Liver (tissue), 9 donors: ENCODE results near the gene FAM53B. TPM values are rescaled to one million over a fixed set of nuclear protein-coding genes. Genes with fewer than 3 reads are reported as not detected.

Experiments used
- DNase-seq: peaks from one replicate; pipeline ENCODE4 v3.0.0-alpha.2; 2017; ENCODE audit warnings: low spot score
- H3K27ac ChIP-seq, 2 donors: one replicate each; pipeline ENCODE4 v1.7.0; 2013; ENCODE audit warnings: inconsistent platforms in 2 of 2, low read length in 2 of 2, control low read depth in 1 of 2, low read depth in 1 of 2, mild to moderate bottlenecking in 1 of 2
- H3K27me3 ChIP-seq, 4 donors: one replicate each; pipeline versions ENCODE4 v1.6.1 to v1.7.0; 2013; ENCODE audit warnings: low read length in 3 of 4, inconsistent platforms in 1 of 4, mild to moderate bottlenecking in 1 of 4, moderate library complexity in 1 of 4; ENCODE audit not compliant: control insufficient read depth in 4 of 4, insufficient read depth in 4 of 4
- H3K36me3 ChIP-seq, 4 donors: one replicate each; pipeline versions ENCODE4 v1.6.1 to v1.7.0; 2013; ENCODE audit warnings: low read length in 3 of 4, mild to moderate bottlenecking in 3 of 4, low read depth in 1 of 4, moderate library complexity in 1 of 4; ENCODE audit not compliant: control insufficient read depth in 4 of 4, insufficient read depth in 3 of 4
- H3K4me1 ChIP-seq, 4 donors: one replicate each; pipeline versions ENCODE4 v1.6.1 to v1.7.0; 2013; ENCODE audit warnings: low read length in 3 of 4, mild to moderate bottlenecking in 3 of 4, moderate library complexity in 1 of 4; ENCODE audit not compliant: control insufficient read depth in 4 of 4, insufficient read depth in 4 of 4
- H3K4me3 ChIP-seq, 3 donors: one replicate each; pipeline versions ENCODE4 v1.6.1 to v1.7.0; 2013; ENCODE audit warnings: low read length in 3 of 3, control low read depth in 1 of 3, low read depth in 1 of 3, mild to moderate bottlenecking in 1 of 3
- H3K9ac ChIP-seq, 2 donors: one replicate each; pipeline ENCODE4 v1.7.0; 2013; ENCODE audit warnings: low read length in 2 of 2, mild to moderate bottlenecking in 2 of 2, moderate library complexity in 2 of 2, control low read depth in 1 of 2, low read depth in 1 of 2
- H3K9me3 ChIP-seq, 4 donors: one replicate each; pipeline versions ENCODE4 v1.6.1 to v1.7.0; 2013; ENCODE audit warnings: low read length in 3 of 4; ENCODE audit not compliant: control insufficient read depth in 4 of 4
- ATF3 ChIP-seq: IDR thresholded peaks from 2 replicates; pipeline ENCODE4 v1.6.1; 2016; ENCODE audit warnings: antibody characterized with exemption
- FOXA1 ChIP-seq: IDR thresholded peaks from 2 replicates; pipeline ENCODE4 v1.6.1; 2016; ENCODE audit warnings: antibody characterized with exemption
- FOXA2 ChIP-seq: IDR thresholded peaks from 2 replicates; pipeline ENCODE4 v1.6.1; 2016; ENCODE audit warnings: antibody characterized with exemption
- GABPA ChIP-seq, 2 donors: IDR thresholded peaks in 1 of 2; conservative IDR thresholded peaks in 1 of 2; 2 replicates each; pipeline ENCODE4 v1.6.1; 2016; ENCODE audit warnings: antibody characterized with exemption in 2 of 2, mild to moderate bottlenecking in 1 of 2, moderate library complexity in 1 of 2
- HNF4A ChIP-seq, 2 donors: conservative IDR thresholded peaks; 2 replicates each; pipeline ENCODE4 v1.6.1; 2016; ENCODE audit warnings: antibody characterized with exemption in 2 of 2, mild to moderate bottlenecking in 2 of 2
- HNF4G ChIP-seq: IDR thresholded peaks from 2 replicates; pipeline ENCODE4 v1.6.1; 2016; ENCODE audit warnings: antibody characterized with exemption
- JUND ChIP-seq, 2 donors: IDR thresholded peaks; 2 replicates each; pipeline ENCODE4 v1.6.1; 2016; ENCODE audit warnings: antibody characterized with exemption in 2 of 2
- MAX ChIP-seq: IDR thresholded peaks from 2 replicates; pipeline ENCODE4 v1.6.1; 2016; ENCODE audit warnings: antibody characterized with exemption
- NR2F2 ChIP-seq: IDR thresholded peaks from 2 replicates; pipeline ENCODE4 v1.6.1; 2016; ENCODE audit warnings: antibody characterized with exemption
- RAD21 ChIP-seq, 2 donors: IDR thresholded peaks; 2 replicates each; pipeline ENCODE4 v1.6.1; 2016; ENCODE audit warnings: antibody characterized with exemption in 2 of 2, mild to moderate bottlenecking in 2 of 2
- REST ChIP-seq: IDR thresholded peaks from 2 replicates; pipeline ENCODE4 v1.6.1; 2016; ENCODE audit warnings: antibody characterized with exemption, mild to moderate bottlenecking
- SP1 ChIP-seq: IDR thresholded peaks from 2 replicates; pipeline ENCODE4 v1.6.1; 2018; ENCODE audit warnings: antibody characterized with exemption, mild to moderate bottlenecking
- TAF1 ChIP-seq: conservative IDR thresholded peaks from 2 replicates; pipeline ENCODE4 v1.6.1; 2016; ENCODE audit warnings: antibody characterized with exemption, mild to moderate bottlenecking
- YY1 ChIP-seq: IDR thresholded peaks from 2 replicates; pipeline ENCODE4 v1.6.1; 2016; ENCODE audit warnings: antibody characterized with exemption, mild to moderate bottlenecking
- ZBTB33 ChIP-seq: IDR thresholded peaks from 2 replicates; pipeline ENCODE4 v1.6.1; 2016; ENCODE audit warnings: antibody characterized with exemption
- WGBS: extraction: QIAGEN DNeasy Blood & Tissue Kit; methylation state at CpG from one replicate; pipeline ENCODE4 v1.1.7; 2013; 5-methylcytosine and 5-hydroxymethylcytosine counted together
- polyA plus RNA-seq, 2 donors: library from polyadenylated mRNA; stranded (reverse) in 1 of 2; unstranded in 1 of 2; fragments of 200-250 nt in 1 of 2; fragments of >200 nt in 1 of 2; fragmentation: Nextera tagmentation in 1 of 2; extraction: Ambion mirVana in 1 of 2; gene quantifications; one replicate each; pipeline versions ENCODE4 v1.2.1 to v1.2.3, GENCODE V29; 2013 to 2015
- total RNA-seq, 2 donors: library from RNA; depleted of rRNA; stranded (reverse); fragments of >200 nt; gene quantifications; one replicate each; pipeline ENCODE4 v1.2.3, GENCODE V29; 2014
- TF ChIP-seq, protein P1 (sequence below): fragments of 150-350 bp; IDR thresholded peaks from 2 replicates; pipeline ENCODE4 v1.5.1; 2017; ENCODE audit warnings: improper control_type of control experiment, low read depth, low read length; ENCODE audit not compliant: missing input control
- donor health status: healthy.
- donor health status: healthy.
- donor health status: healthy.
- donor health status: healthy.
- donor health status: healthy.

Gene FAM53B
- total and polyA plus RNA-seq, 4 donors = 1.1 to 24.0 (median 6.3) TPM

GRCh38 chr10:124644236-124644635, 99.9 kb downstream of the FAM53B start:
- TF ChIP-seq RAD21 (IDR thresholded peaks at IDR 0.05) (no peak), REST (no peak), SP1 (no peak), ATF3 (no peak)
- Histone ChIP-seq H3K9ac (no peak overlapping the region), H3K4me1 (peaks cover 5 to 31% (median 20%) of the 10 kb centered on the region in 4 donors), H3K9me3 (no peaks in the 10 kb centered on the region), H3K4me3 (no peak overlapping the region), H3K36me3 (no peaks in the 10 kb centered on the region), H3K27me3 (no peaks in the 10 kb centered on the region), H3K27ac (no peak overlapping the region)
- 95% methylated on average over 4 of the region's 4 CpGs for WGBS
- DNase-seq = no peak

DNA sequence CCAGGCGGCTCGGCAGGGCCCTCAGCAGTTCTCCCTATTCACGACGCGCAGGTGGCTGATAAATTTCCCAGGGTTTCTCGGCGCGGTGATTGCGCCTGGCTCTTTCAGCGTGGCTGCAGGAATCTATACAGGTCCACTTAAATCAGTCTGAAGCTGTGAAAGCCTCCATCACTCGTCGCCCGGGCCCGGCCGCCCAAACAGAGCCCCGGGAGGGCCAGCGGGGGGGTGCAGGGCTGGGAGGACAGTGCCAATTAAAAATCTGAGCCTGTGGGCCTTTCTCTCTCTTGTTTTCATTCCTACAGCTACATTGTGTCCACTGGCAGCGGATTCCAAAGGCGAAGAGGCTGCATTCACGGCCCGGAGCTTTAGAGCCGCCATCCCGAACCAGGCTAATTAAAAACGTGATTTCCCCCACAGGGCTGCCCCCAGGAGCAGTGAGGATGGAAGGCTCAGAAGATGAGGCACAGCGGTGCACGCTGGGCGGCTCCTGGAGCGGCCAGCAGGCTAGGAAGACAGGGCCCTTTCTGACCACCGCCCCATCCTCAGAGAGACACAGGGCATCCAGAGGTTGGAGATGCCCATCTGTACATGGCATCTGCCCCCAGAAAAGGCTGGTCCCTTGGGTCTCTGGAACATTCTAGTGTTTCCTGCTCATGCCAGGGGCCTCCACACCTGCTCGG, 100.7 kb downstream of the FAM53B start:
- TF ChIP-seq MAX (no peak), TAF1 (no peak), JUND (IDR thresholded peaks at IDR 0.05) (no peak), HNF4A (conservative IDR thresholded peaks at IDR 0.05) (no peak), YY1 (no peak), ATF3 (no peak), FOXA1 (no peak), RAD21 (IDR thresholded peaks at IDR 0.05) (no peak), HNF4G (no peak), REST (no peak), ZBTB33 (no peak), FOXA2 (no peak), NR2F2 (no peak), GABPA (IDR thresholded peaks at IDR 0.05 in 1 of 2, conservative IDR thresholded peaks at IDR 0.05 in 1 of 2) (no peak)
- TF ChIP-seq, protein P1, sequence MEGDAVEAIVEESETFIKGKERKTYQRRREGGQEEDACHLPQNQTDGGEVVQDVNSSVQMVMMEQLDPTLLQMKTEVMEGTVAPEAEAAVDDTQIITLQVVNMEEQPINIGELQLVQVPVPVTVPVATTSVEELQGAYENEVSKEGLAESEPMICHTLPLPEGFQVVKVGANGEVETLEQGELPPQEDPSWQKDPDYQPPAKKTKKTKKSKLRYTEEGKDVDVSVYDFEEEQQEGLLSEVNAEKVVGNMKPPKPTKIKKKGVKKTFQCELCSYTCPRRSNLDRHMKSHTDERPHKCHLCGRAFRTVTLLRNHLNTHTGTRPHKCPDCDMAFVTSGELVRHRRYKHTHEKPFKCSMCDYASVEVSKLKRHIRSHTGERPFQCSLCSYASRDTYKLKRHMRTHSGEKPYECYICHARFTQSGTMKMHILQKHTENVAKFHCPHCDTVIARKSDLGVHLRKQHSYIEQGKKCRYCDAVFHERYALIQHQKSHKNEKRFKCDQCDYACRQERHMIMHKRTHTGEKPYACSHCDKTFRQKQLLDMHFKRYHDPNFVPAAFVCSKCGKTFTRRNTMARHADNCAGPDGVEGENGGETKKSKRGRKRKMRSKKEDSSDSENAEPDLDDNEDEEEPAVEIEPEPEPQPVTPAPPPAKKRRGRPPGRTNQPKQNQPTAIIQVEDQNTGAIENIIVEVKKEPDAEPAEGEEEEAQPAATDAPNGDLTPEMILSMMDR = no peak
- H3K4me3 ChIP-seq = no peak overlapping the region
- no peaks in the 10 kb centered on the region for H3K36me3 ChIP-seq
- DNase-seq = no peak
- H3K27ac ChIP-seq = no peak overlapping the region
- 97% methylated on average over 30 of the region's 30 CpGs for WGBS
- H3K27me3 ChIP-seq = no peaks in the 10 kb centered on the region
- no peaks in the 10 kb centered on the region for H3K9me3 ChIP-seq
- H3K4me1 ChIP-seq = peaks cover 4 to 23% (median 16%) of the 10 kb centered on the region in 4 donors
- H3K9ac ChIP-seq = no peak overlapping the region
